ENCODE results near the gene CYP2C18. TPM values are rescaled to one million over a fixed set of nuclear protein-coding genes. Genes with fewer than 3 reads are reported as not detected.

Gene CYP2C18
- total and polyA plus RNA-seq, 11 donors, result 0.03 to 0.11 TPM; not detected in 9

- H3K4me3 ChIP-seq, result no peak overlapping the region
- no peak for ATAC-seq
- no peaks in the 10 kb centered on the region for H3K4me1 ChIP-seq
- no peaks in the 10 kb centered on the region for H3K36me3 ChIP-seq
- no peak overlapping the region for H3K27ac ChIP-seq
- intact Hi-C loops (cut with DNase I), result no loop called here
- TF ChIP-seq CTCF (IDR thresholded peaks at IDR 0.05), result no peak
- TF ChIP-seq POLR2A (IDR thresholded peaks at IDR 0.05), result no peak
- H3K27me3 ChIP-seq, result no peaks in the 10 kb centered on the region
- H3K9me3 ChIP-seq, result peaks cover 0 to 13% (median 0%) of the 10 kb centered on the region in 12 donors
- DNase-seq, result no peak
Observed at GRCh38 chr10:94710578-94710977, 27.0 kb downstream of the CYP2C18 start.

DNA sequence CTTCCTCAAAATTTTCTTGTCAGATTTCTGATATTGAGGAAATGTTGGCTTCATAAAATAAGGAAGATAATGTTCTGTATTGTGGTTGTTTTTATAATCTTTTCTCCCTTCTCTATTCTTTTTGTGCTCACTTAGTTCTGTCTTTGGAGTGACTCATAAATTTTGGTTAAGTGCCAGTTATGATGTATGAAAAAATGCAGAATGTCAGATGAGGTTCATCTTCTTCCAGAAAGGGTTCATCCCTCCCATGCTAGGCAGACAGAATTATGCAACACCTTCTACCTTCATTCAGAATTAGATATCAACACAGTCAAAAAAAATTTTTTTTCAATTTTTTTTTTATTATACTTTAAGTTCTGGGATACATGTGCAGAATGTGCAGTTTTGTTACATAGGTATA lies 42.3 kb downstream of the CYP2C18 start:
- H3K4me3 ChIP-seq, result no peak overlapping the region
- TF ChIP-seq POLR2A (IDR thresholded peaks at IDR 0.05), result no peak
- TF ChIP-seq CTCF (IDR thresholded peaks at IDR 0.05), result no peak
- intact Hi-C loops (cut with DNase I), result no loop called here
- no peaks in the 10 kb centered on the region for H3K27me3 ChIP-seq
- peaks cover 0 to 4% (median 0%) of the 10 kb centered on the region in 12 donors for H3K9me3 ChIP-seq
- H3K36me3 ChIP-seq, result no peaks in the 10 kb centered on the region
- ATAC-seq (no peak), DNase-seq (no peak)
- H3K27ac ChIP-seq, result no peak overlapping the region
- H3K4me1 ChIP-seq, result no peaks in the 10 kb centered on the region

- no peak for TF ChIP-seq POLR2A (IDR thresholded peaks at IDR 0.05)
- no peak for TF ChIP-seq CTCF (IDR thresholded peaks at IDR 0.05)
- Histone ChIP-seq H3K9me3 (peaks cover 0 to 22% (median 0%) of the 10 kb centered on the region in 12 donors), H3K36me3 (no peaks in the 10 kb centered on the region), H3K27me3 (no peaks in the 10 kb centered on the region), H3K4me1 (no peaks in the 10 kb centered on the region), H3K27ac (no peak overlapping the region), H3K4me3 (no peak overlapping the region)
- intact Hi-C loops (cut with DNase I), result no loop called here
- 63 to 78% (median 69%) methylated on average over 3 of the region's 3 CpGs for WGBS, 4 donors
- DNase-seq, result no peak
- ATAC-seq, result no peak
Observed at GRCh38 chr10:94735197-94735596, 51.7 kb downstream of the CYP2C18 start.

DNA sequence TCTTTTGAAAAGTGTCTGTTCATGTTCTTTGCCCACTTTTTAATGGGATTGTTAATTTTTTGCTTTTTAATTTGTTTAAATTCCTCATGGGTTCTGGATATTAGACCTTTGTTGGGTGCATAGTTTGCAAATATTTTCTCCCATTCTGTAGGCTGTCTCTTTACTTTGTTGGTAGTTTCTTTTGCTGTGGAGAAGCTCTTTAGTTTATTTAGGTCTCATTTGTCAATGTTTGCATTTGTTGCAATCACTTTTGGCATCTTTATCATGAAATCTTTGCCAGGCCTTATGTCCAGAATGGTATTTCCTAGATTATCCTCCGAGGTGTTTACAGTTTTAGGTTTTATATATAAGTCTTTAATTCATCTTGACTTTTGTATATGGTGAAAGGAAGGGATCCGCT lies 55.1 kb downstream of the CYP2C18 start:
- no peak for ATAC-seq
- WGBS, 4 donors, result 52 to 64% (median 58%) methylated on average over 2 of the region's 2 CpGs
- H3K4me1 ChIP-seq, result no peaks in the 10 kb centered on the region
- no peak overlapping the region for H3K27ac ChIP-seq
- H3K27me3 ChIP-seq, result no peaks in the 10 kb centered on the region
- peaks cover 0 to 33% (median 5%) of the 10 kb centered on the region in 12 donors for H3K9me3 ChIP-seq
- DNase-seq, result no peak
- H3K4me3 ChIP-seq, result no peak overlapping the region
- intact Hi-C loops (cut with DNase I), result no loop called here
- TF ChIP-seq POLR2A (IDR thresholded peaks at IDR 0.05) (no peak), CTCF (IDR thresholded peaks at IDR 0.05) (no peak)
- H3K36me3 ChIP-seq, result no peaks in the 10 kb centered on the region
